ENCODE measurements around the gene UBAC2.

UBAC2 gene

DNA sequence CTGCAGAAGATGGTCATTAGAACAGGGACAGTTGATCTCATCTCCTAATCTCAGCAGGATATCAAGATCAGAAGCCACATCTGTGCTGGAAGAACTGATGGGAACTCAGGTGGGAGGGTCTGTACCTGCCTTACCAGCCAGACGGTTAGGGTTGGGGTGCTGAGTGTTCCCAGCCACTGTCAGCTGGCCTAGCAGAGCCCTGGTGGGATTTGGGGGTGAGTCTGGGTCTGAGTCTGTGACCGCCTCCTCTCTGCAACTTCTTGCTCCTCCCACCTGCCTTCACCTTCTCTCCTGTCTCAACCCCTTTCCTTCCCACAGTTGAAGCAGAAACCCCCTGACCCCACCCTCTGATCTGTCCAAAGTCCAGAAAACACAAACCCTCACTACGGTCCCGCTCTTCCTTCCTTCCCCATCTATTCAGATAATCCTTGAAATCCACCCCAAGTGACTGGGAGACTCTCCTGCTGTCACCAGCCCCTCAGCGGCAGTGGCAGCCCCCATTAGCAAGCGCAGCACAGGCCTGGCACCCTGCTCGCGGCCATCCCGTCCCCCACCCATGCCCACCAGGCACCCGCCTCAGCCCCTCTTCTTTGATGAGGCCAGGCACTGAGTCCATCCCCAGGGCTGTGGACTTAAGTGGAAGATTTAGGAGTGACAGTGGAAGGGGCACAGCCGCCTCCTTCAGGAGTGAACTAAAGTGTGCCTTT lies 198.4 kb downstream of the UBAC2 start:
- Histone ChIP-seq H3K9me3 (ENCODE audit: control extremely low read depth in 1 of 5, control insufficient read depth in 4 of 5, insufficient read depth in 2 of 5, low read depth in 1 of 5, low read length in 4 of 5) (no peaks in the 10 kb centered on the region), H3K4me1 (ENCODE audit: control extremely low read depth in 1 of 4, control insufficient read depth in 4 of 4, insufficient read depth in 4 of 4, low read length in 3 of 4) (no peaks in the 10 kb centered on the region), H3K4me3 (ENCODE audit: control insufficient read depth in 1 of 7, extremely low read depth in 1 of 7, insufficient read depth in 4 of 7, low read depth in 2 of 7, low read length in 6 of 7) (no peak overlapping the region), H3K27me3 (replicated peaks in 2 of 5; ENCODE audit: control insufficient read depth in 4 of 5, insufficient read depth in 5 of 5, low read length in 4 of 5) (peaks cover 0 to 2% (median 0%) of the 10 kb centered on the region in 5 experiments), H3K36me3 (ENCODE audit: control insufficient read depth in 4 of 4, insufficient read depth in 4 of 4, low read length in 3 of 4) (no peaks in the 10 kb centered on the region), H3K27ac (ENCODE audit: insufficient read depth in 1 of 2, low read depth in 1 of 2, low read length in 2 of 2, poor library complexity in 1 of 2, severe bottlenecking in 2 of 2) (no peak overlapping the region)
- POLR2A ChIA-PET, result no interaction called here
- 94% methylated on average over 6 of the region's 11 CpGs for WGBS (ENCODE audit: insufficient coverage)
- no peak for DNase-seq
- CTCF ChIA-PET, result interaction anchor here (0.8 kb wide), 1 partner anchor 10 kb away, joined by 4 read pairs; no protein-coding TSS in a partner anchor

DNA sequence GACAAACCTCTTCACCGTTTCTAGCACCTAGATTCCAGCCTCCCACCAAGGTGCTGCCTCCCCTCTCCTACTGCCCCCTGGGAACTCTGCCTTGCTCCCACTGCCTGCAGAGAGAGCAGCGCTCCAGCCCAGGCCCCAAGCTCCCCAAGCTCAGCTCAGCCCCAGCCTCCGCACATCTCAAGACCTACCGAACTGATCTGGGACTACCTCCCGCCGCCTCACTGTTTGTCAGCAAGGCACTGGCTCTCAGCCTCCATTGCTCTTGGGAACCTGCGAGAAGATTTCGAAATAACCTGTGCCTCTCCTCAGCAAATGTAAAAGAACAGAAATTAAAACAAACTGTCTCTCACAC lies 198.9 kb downstream of the UBAC2 start:
- Histone ChIP-seq H3K36me3 (ENCODE audit: control insufficient read depth in 4 of 4, insufficient read depth in 4 of 4, low read length in 3 of 4) (no peaks in the 10 kb centered on the region), H3K27ac (ENCODE audit: insufficient read depth in 1 of 2, low read depth in 1 of 2, low read length in 2 of 2, poor library complexity in 1 of 2, severe bottlenecking in 2 of 2) (no peak overlapping the region), H3K4me1 (ENCODE audit: control extremely low read depth in 1 of 4, control insufficient read depth in 4 of 4, insufficient read depth in 4 of 4, low read length in 3 of 4) (no peaks in the 10 kb centered on the region), H3K9me3 (ENCODE audit: control extremely low read depth in 1 of 5, control insufficient read depth in 4 of 5, insufficient read depth in 2 of 5, low read depth in 1 of 5, low read length in 4 of 5) (no peaks in the 10 kb centered on the region), H3K27me3 (replicated peaks in 2 of 5; ENCODE audit: control insufficient read depth in 4 of 5, insufficient read depth in 5 of 5, low read length in 4 of 5) (peaks cover 0 to 2% (median 0%) of the 10 kb centered on the region in 5 experiments), H3K4me3 (ENCODE audit: control insufficient read depth in 1 of 7, extremely low read depth in 1 of 7, insufficient read depth in 4 of 7, low read depth in 2 of 7, low read length in 6 of 7) (no peak overlapping the region)
- no peak for DNase-seq
- 99% methylated on average over 7 of the region's 8 CpGs for WGBS (ENCODE audit: insufficient coverage)
- POLR2A ChIA-PET, result no interaction called here
- CTCF ChIA-PET, result no interaction called here

GRCh38 chr13:99403458-99403971 lies 202.9 kb downstream of the UBAC2 start:
- no peaks in the 10 kb centered on the region for H3K27me3 ChIP-seq (replicated peaks in 2 of 5; ENCODE audit: control insufficient read depth in 4 of 5, insufficient read depth in 5 of 5, low read length in 4 of 5)
- no peaks in the 10 kb centered on the region for H3K9me3 ChIP-seq (ENCODE audit: control extremely low read depth in 1 of 5, control insufficient read depth in 4 of 5, insufficient read depth in 2 of 5, low read depth in 1 of 5, low read length in 4 of 5)
- H3K4me1 ChIP-seq (ENCODE audit: control extremely low read depth in 1 of 4, control insufficient read depth in 4 of 4, insufficient read depth in 4 of 4, low read length in 3 of 4), result peaks cover 0 to 15% (median 6%) of the 10 kb centered on the region in 4 experiments
- H3K4me3 ChIP-seq (ENCODE audit: control insufficient read depth in 1 of 7, extremely low read depth in 1 of 7, insufficient read depth in 4 of 7, low read depth in 2 of 7, low read length in 6 of 7), result no peak overlapping the region
- H3K36me3 ChIP-seq (ENCODE audit: control insufficient read depth in 4 of 4, insufficient read depth in 4 of 4, low read length in 3 of 4), result no peaks in the 10 kb centered on the region
- 94% methylated on average over 3 of the region's 5 CpGs for WGBS (ENCODE audit: insufficient coverage)
- DNase-seq, result no peak
- ChIA-PET POLR2A (no interaction called here), CTCF (interaction anchor here (1.2 kb wide), 1 partner anchor 15 kb away, joined by 3 read pairs; no protein-coding TSS in a partner anchor)
- no peak overlapping the region for H3K27ac ChIP-seq (ENCODE audit: insufficient read depth in 1 of 2, low read depth in 1 of 2, low read length in 2 of 2, poor library complexity in 1 of 2, severe bottlenecking in 2 of 2)

- no peak overlapping the region for H3K27ac ChIP-seq (ENCODE audit: insufficient read depth in 1 of 2, low read depth in 1 of 2, low read length in 2 of 2, poor library complexity in 1 of 2, severe bottlenecking in 2 of 2)
- H3K27me3 ChIP-seq (replicated peaks in 2 of 5; ENCODE audit: control insufficient read depth in 4 of 5, insufficient read depth in 5 of 5, low read length in 4 of 5), result no peaks in the 10 kb centered on the region
- POLR2A ChIA-PET, result no interaction called here
- H3K36me3 ChIP-seq (ENCODE audit: control insufficient read depth in 4 of 4, insufficient read depth in 4 of 4, low read length in 3 of 4), result no peaks in the 10 kb centered on the region
- CTCF ChIA-PET, result interaction anchor here (0.8 to 1.9 kb wide), 5 partner anchors 9 to 135 kb away, joined by 3 to 6 read pairs (median 5); no protein-coding TSS in a partner anchor
- no peak for DNase-seq
- H3K4me3 ChIP-seq (ENCODE audit: control insufficient read depth in 1 of 7, extremely low read depth in 1 of 7, insufficient read depth in 4 of 7, low read depth in 2 of 7, low read length in 6 of 7), result no peak overlapping the region
- H3K4me1 ChIP-seq (ENCODE audit: control extremely low read depth in 1 of 4, control insufficient read depth in 4 of 4, insufficient read depth in 4 of 4, low read length in 3 of 4), result peaks cover 0 to 15% (median 6%) of the 10 kb centered on the region in 4 experiments
- 97% methylated on average over 18 of the region's 24 CpGs for WGBS (ENCODE audit: insufficient coverage)
- H3K9me3 ChIP-seq (ENCODE audit: control extremely low read depth in 1 of 5, control insufficient read depth in 4 of 5, insufficient read depth in 2 of 5, low read depth in 1 of 5, low read length in 4 of 5), result no peaks in the 10 kb centered on the region
Measured at GRCh38 chr13:99404005-99404755, 203.5 kb downstream of the UBAC2 start.

- Histone ChIP-seq H3K27me3 (replicated peaks in 2 of 5; ENCODE audit: control insufficient read depth in 4 of 5, insufficient read depth in 5 of 5, low read length in 4 of 5) (no peaks in the 10 kb centered on the region), H3K27ac (ENCODE audit: insufficient read depth in 1 of 2, low read depth in 1 of 2, low read length in 2 of 2, poor library complexity in 1 of 2, severe bottlenecking in 2 of 2) (no peak overlapping the region), H3K9me3 (ENCODE audit: control extremely low read depth in 1 of 5, control insufficient read depth in 4 of 5, insufficient read depth in 2 of 5, low read depth in 1 of 5, low read length in 4 of 5) (no peaks in the 10 kb centered on the region), H3K4me1 (ENCODE audit: control extremely low read depth in 1 of 4, control insufficient read depth in 4 of 4, insufficient read depth in 4 of 4, low read length in 3 of 4) (peaks cover 0 to 15% (median 6%) of the 10 kb centered on the region in 4 experiments), H3K4me3 (ENCODE audit: control insufficient read depth in 1 of 7, extremely low read depth in 1 of 7, insufficient read depth in 4 of 7, low read depth in 2 of 7, low read length in 6 of 7) (no peak overlapping the region), H3K36me3 (ENCODE audit: control insufficient read depth in 4 of 4, insufficient read depth in 4 of 4, low read length in 3 of 4) (no peaks in the 10 kb centered on the region)
- DNase-seq, result no peak
- 87% methylated on average over 12 of the region's 15 CpGs for WGBS (ENCODE audit: insufficient coverage)
- ChIA-PET POLR2A (no interaction called here), CTCF (interaction anchor here (0.8 to 1.9 kb wide), 5 partner anchors 20 to 135 kb away, joined by 3 to 6 read pairs (median 4); no protein-coding TSS in a partner anchor)
Measured at GRCh38 chr13:99405966-99406365, 205.3 kb downstream of the UBAC2 start.

DNA sequence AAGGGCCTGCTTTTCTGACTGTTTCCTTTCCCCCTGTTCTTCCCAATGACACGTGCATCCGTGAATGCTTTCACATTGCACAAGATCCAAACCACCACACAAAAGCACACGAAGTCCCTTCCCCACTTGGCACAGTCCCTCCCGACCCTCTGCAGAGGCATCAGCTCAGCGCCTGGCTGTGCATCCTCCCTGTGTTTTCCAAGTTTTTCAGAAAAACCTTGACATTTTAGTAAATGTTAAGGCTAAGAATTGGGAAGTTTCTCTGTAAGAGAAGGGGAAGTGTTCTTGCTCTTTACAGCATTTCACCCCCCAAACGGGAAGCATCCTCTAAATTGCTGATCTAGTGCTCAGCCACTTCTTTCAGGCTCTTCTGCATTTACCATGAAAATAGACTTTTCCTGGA lies 206.1 kb downstream of the UBAC2 start:
- POLR2A ChIA-PET, result interaction anchor here (0.7 kb wide), 1 partner anchor 259 kb away, joined by 7 read pairs; no protein-coding TSS in a partner anchor
- CTCF ChIA-PET, result interaction anchor here (0.6 to 1.6 kb wide), 3 partner anchors 16 to 206 kb away, joined by 3 to 5 read pairs (median 3); no protein-coding TSS in a partner anchor
- DNase-seq, result peak; percentile 20 to 54 (median 50)
- WGBS (ENCODE audit: insufficient coverage), result 0% methylated on average over 3 of the region's 6 CpGs
- Histone ChIP-seq H3K9me3 (ENCODE audit: control extremely low read depth in 1 of 5, control insufficient read depth in 4 of 5, insufficient read depth in 2 of 5, low read depth in 1 of 5, low read length in 4 of 5) (peaks cover 0 to 1% (median 0%) of the 10 kb centered on the region in 5 experiments), H3K36me3 (ENCODE audit: control insufficient read depth in 4 of 4, insufficient read depth in 4 of 4, low read length in 3 of 4) (no peaks in the 10 kb centered on the region), H3K4me1 (ENCODE audit: control extremely low read depth in 1 of 4, control insufficient read depth in 4 of 4, insufficient read depth in 4 of 4, low read length in 3 of 4) (peaks cover 0 to 15% (median 6%) of the 10 kb centered on the region in 4 experiments), H3K27me3 (replicated peaks in 2 of 5; ENCODE audit: control insufficient read depth in 4 of 5, insufficient read depth in 5 of 5, low read length in 4 of 5) (no peaks in the 10 kb centered on the region), H3K4me3 (ENCODE audit: control insufficient read depth in 1 of 7, extremely low read depth in 1 of 7, insufficient read depth in 4 of 7, low read depth in 2 of 7, low read length in 6 of 7) (peak overlapping the region in 3 of 7 experiments; percentile 33 to 56 (median 38)), H3K27ac (ENCODE audit: insufficient read depth in 1 of 2, low read depth in 1 of 2, low read length in 2 of 2, poor library complexity in 1 of 2, severe bottlenecking in 2 of 2) (no peak overlapping the region)

Data from common myeloid progenitor, CD34-positive (primary cell).